Heart left ventricle (tissue), 13 donors: ENCODE data around the gene PDCD11.

ENCODE experiments used
- POLR2A ChIP-seq, 2 donors: fragments of 450-650 bp; IDR thresholded peaks; one replicate each; pipeline ENCODE4 v1.6.1; 2017; ENCODE audit warnings: antibody characterized with exemption in 2 of 2, mild to moderate bottlenecking in 2 of 2, moderate library complexity in 2 of 2
- TF ChIP-seq, protein P1 (sequence below), 12 donors: fragments of 200-600 bp; sonication (generic) in 4 of 12; IDR thresholded peaks; one replicate each; pipeline versions ENCODE4 v1.5.0 to v1.8.0; 2018 to 2022; ENCODE audit warnings: antibody characterized with exemption in 12 of 12, mild to moderate bottlenecking in 5 of 12
- donor health status: ischemic (EF 13 %, LVEDD 7.1; RV severe dilation, severe dysfunction).
- donor health status: DM: no; HTN: yes; CAD: no.
- donor health status: DM: no; HTN: no; CAD: no.
- donor health status: ischemic (EF 25% LVEDD 6.9; RV normal size, moderate dysfunction).
- donor health status: ischemic (EF 25% LVEDD 5.7; RV mildly dilated, moderate dysfunction).
- donor health status: ischemic (EF 35%, LVEDD 5.7; RV mildly dilated, moderate dysfunction).
- donor health status: nonischemic (EF 11% LVEDD 7.7; RV severe dilation, severe dysfunction).
- donor health status: DM: yes; HTN: yes; CAD: no.
- donor health status: PGD.
- donor health status: ischemic (EF 29% LVEDD 5.4; RV normal size, mild dysfunction).
- donor health status: nonischemic (EF 23%, LVEDD 6.1; RV moderate dilation, normal function).

DNA sequence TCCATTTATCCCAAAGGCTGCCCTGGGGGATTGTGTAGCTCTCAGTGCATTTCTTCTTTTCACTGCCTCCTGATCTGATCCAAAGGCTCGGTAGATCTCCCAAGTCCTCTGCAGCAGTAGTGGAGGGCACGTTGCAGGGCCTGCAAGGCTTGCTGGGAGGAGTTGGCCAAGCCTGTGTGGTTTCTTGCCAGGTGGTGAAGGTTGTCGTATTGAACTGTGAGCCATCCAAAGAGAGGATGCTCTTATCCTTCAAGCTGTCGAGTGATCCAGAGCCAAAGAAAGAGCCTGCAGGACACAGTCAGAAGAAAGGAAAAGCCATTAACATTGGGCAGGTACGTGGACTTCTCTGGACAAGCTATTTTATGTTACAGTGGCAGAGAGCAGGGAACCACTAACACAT lies 21.2 kb downstream of the PDCD11 start:
- TF ChIP-seq, protein P1, sequence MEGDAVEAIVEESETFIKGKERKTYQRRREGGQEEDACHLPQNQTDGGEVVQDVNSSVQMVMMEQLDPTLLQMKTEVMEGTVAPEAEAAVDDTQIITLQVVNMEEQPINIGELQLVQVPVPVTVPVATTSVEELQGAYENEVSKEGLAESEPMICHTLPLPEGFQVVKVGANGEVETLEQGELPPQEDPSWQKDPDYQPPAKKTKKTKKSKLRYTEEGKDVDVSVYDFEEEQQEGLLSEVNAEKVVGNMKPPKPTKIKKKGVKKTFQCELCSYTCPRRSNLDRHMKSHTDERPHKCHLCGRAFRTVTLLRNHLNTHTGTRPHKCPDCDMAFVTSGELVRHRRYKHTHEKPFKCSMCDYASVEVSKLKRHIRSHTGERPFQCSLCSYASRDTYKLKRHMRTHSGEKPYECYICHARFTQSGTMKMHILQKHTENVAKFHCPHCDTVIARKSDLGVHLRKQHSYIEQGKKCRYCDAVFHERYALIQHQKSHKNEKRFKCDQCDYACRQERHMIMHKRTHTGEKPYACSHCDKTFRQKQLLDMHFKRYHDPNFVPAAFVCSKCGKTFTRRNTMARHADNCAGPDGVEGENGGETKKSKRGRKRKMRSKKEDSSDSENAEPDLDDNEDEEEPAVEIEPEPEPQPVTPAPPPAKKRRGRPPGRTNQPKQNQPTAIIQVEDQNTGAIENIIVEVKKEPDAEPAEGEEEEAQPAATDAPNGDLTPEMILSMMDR (IDR thresholded peaks at IDR 0.05): no peak
- TF ChIP-seq POLR2A (IDR thresholded peaks at IDR 0.05): no peak
